Hypothalamus (tissue), 51 donors: ENCODE results near the gene PRKCQ.
A peak's percentile ranks its signal among the peaks of the same experiment; 100 is the strongest.
"Not testable (repeated sequence)": the region's sequence is repeated elsewhere in the genome, so short reads cannot be mapped to it uniquely, and the experiment has no call there.

Experiments used
- DNase-seq, 51 donors: peaks; one replicate each; lab custom pipeline; 2025; lab: John Stamatoyannopoulos, UW

Gene PRKCQ

DNA sequence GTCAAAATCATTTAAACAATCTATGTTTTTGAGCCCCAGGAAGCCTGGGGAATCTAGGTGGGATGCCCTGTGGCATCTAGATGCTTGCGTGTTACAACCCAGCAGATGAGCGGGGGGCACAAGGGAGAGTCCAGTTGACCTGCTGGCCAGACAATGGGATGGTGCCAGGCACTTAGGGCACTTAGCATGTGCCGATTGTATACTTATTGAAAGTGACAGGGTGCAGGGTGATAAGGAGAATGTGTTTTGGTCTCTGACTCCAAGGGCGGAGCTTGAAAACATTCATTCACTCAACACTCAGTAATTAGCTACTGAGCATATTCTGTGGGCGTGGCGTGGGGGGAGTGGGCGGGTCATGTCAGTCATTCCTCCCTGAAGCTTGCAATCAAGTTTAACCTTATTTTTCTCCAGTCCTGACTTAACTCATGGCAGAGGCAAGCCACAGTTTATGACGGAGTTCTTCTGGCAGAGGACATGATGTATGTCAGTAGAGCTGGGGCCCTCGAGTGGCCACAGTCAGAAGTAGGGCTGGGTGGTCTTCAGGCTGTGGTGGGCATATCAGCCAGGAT lies 115.1 kb downstream of the PRKCQ start:
- DNase-seq = no peak

GRCh38 chr10:6463366-6463765 lies 116.7 kb downstream of the PRKCQ start:
- no peak for DNase-seq

DNA sequence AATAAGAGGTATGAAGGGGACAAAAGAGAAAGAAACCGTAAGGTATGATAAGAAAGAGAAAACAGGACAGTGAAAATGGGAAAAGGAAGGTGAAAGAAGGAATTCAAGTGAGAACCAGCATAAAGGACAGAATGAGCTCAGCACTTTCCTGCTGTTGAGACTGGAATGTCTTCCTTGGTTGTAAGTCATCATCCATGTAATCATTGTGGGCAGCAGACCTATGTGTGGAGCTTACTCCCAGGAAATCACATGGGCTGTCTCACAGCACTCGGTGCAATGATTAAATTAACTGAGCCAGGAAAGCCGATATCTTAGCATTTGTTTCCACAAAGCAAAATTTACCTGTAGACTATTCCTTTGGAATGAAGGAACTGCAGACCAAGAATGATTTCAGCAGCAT lies 118.1 kb downstream of the PRKCQ start:
- no peak for DNase-seq

GRCh38 chr10:6460861-6461409 lies 119.1 kb downstream of the PRKCQ start:
- no peak for DNase-seq

DNA sequence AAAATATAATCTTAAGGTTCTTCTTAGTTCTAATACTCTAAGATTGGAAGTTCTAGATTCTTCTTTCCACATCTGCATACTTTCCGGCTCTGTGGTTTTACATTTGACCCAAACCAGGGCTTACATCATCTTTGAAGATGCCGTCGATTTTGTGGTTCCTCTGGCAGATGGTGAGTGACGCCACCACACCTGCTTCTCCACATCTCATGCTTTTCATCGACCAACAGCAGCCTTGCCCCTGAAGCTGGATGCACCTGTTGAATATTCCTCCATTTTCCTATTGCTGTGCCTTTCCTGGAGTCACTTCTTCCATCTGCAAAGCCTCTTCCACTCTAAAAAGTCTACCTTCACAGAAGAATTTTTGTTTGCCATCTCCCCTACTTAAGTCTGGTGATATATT lies 121.3 kb downstream of the PRKCQ start:
- no peak for DNase-seq

GRCh38 chr10:6457376-6457775 lies 122.7 kb downstream of the PRKCQ start:
- no peak for DNase-seq

GRCh38 chr10:6456067-6456466 lies 124.0 kb downstream of the PRKCQ start:
- no peak for DNase-seq

DNA sequence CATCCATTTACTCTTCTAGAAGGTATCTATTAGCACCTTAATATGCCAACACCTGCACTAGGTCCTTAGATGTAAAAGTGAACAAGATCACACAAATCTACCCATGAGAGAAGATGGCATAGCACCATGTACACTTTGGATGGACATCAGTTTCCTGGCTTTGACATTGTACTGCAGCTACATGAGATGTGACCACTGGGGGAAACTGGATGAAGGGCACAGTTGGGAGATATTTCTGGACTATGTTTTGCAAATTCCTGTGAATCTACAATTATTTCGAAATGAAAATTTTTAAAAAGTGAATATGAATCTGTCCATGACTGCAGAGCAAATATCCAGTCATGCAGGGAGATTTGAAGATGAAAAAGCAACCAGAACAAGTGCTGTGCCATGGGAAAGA lies 124.5 kb downstream of the PRKCQ start:
- no peak for DNase-seq

DNA sequence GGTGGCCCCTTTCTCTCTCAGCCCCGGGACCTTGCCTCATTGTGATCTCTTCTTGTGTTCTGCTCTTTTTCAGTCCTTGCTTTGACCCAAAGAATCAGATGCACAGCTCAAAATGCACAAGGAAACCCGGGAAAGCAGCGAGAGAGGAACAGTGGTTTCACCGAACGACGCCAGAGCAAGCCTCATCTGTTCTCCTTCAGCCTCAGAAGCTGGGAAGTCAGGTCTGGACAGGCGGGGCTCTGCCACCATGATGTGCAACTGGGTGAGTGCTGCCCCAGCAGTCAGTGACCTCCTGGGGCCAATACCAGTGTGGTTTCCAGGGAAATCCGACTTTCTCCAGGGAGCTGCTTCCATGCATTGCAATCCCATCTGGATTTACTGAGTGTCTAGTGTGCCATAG lies 133.4 kb downstream of the PRKCQ start:
- DNase-seq = no peak

DNA sequence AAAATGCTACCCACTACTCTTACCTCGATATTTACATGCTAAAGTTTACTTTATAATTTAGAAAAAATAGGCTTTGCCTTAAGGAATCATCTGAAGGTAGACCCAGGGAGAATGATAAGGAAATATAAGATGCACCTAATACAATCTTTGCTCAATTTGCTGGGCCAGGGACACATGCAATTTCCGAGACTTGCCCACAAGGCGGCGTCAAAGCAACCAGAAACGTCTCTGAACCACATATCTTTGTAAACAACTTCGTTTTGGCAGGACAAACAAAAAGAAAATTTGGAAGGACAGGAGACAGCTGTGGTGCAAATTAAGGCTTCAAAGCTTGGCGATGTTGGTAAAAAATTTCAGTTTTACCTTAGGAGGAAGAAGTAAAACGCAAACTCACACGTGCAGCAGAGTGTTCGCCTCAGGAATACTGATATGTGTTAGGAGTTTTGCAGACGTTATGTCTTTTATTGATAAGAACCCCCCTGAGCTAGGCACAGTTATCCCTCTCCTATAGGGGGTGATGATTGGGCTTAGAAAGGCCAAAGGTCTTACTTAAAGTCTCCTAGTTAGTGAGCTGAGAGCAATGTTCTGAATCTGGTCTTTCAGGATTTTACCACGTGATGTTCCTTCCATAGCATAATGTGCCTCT lies 134.3 kb downstream of the PRKCQ start:
- peak in 44 of 51 donors; percentile 0 to 78 (median 28) for DNase-seq

DNA sequence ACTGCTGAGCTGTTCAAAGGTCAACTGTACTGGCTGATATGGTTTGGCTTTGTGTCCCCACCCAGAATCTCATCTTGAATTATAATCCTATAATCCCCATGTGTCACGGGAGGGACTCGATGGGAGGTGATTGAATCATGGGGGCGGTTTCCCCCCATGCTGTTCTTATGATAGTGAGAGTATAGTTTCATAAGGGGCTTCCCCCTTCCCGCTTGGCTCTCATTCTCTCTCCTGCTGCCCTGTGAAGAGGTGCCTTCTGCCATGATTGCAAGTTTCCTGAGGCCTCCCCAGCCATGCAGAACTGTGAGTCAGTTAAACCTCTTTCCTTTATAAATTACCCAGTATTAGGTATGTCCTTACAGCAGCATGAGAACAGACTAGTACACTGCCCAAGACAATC lies 140.2 kb downstream of the PRKCQ start:
- DNase-seq = not testable (repeated sequence)

DNA sequence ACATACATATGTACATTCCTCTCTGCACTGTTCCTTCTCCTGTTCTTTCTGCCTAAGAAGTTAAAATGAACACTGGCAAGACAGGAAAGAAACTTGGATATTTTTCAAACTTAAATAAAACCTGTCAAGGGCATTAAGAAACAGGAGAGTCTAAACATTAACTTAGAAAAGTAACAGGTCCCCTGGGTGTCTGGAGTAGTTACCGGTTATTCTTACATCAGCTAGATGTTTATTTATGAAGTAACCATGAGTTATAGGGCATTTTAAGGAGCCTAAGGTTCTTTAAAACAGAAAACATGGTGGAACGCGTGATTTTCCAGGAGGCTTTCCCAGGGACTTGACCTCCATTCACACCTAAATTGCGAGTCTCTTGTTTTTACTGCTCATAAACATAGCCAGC lies 148.2 kb downstream of the PRKCQ start:
- DNase-seq = no peak

- no peak for DNase-seq
Observed at GRCh38 chr10:6431186-6431585, 148.9 kb downstream of the PRKCQ start.

GRCh38 chr10:6430423-6430980 lies 149.6 kb downstream of the PRKCQ start:
- DNase-seq = no peak

DNA sequence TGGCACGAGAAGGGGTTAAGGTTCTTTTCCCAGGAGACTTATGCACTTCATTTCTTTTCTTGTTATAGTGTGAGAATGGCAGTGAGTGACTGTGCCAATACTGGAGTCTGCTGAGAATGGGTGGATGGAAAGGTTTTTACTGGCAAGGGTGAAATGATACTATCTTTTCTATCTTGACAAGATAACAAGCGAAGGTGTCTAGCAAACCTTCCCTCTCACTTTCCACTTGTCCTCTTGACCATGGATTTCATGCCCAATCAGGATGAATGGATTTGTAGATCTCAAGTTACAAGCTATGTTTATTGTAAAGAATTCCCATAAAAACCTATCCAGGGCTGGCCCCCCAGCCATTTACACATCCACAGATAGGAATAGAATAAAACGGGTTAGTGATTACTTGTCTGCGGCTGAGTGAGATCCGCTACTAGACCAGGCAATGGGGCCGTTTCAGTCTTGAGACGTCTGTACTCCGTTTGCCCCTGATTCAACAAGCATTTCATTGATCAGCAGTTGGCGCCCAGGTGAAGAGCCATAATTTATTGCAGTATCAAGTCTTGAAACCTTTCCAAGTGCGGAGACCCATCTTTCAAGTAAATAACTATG lies 152.6 kb downstream of the PRKCQ start:
- DNase-seq = no peak

- no peak for DNase-seq
Observed at GRCh38 chr10:6426317-6426716, 153.8 kb downstream of the PRKCQ start.

- no peak for DNase-seq
Observed at GRCh38 chr10:6423413-6424170, 156.5 kb downstream of the PRKCQ start.

- DNase-seq = no peak
Observed at GRCh38 chr10:6423004-6423403, 157.1 kb downstream of the PRKCQ start.

- DNase-seq = no peak
Observed at GRCh38 chr10:6418613-6419216, 161.4 kb downstream of the PRKCQ start.

- DNase-seq = no peak
Observed at GRCh38 chr10:6418167-6418566, 161.9 kb downstream of the PRKCQ start.
